ENCODE measurements around the gene TECPR2.
A peak's percentile ranks its signal among the peaks of the same experiment; 100 is the strongest.

TECPR2 gene

DNA sequence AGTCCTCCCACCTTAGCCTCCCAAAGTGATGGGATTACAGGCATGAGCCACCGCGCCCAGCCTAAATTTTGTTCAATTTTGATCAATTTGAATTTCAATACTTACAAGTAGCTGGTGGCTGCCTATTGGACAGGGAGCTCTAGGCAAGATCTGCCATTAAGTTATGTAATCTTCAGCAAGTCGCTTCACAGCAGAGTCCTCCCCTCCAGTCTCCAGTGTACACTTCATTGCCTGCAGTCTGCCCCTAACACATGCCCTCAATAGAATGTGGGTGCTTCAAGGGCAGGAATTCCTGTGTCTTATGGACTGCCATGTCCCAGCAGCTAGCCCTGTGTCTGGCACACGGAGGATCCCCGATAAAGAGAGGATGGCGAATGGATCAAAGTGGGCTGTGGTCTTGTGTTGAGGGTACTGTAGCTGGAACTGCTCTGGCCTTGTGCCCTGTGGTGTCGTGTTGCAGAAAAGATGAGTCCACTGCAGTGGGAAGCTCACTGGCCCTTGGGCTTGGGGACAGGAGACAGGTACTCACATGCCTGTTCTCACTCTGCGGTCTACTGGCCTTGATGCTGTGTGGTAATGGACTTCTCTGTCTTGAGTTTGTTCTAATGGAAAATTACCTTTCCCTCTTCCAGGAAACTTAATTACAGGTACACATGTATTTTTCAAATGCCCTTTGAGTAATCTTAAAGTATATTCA, 67.6 kb downstream of the TECPR2 start:
- no peak for DNase-seq

DNA sequence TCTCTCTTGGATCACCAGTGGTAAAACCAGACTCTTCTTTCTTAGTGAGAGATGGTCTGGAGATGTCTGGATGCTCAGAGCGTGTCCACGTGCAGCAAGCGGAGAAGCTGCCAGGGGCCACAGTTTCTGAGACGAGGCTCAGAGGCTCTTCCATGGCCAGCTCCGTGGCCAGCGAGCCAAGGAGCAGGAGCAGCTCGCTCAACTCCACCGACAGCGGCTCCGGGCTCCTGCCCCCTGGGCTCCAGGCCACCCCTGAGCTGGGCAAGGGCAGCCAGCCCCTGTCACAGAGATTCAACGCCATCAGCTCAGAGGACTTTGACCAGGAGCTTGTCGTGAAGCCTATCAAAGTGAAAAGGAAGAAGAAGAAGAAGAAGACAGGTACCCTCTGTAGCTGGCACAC, 69.0 kb downstream of the TECPR2 start:
- no peak for DNase-seq

DNA sequence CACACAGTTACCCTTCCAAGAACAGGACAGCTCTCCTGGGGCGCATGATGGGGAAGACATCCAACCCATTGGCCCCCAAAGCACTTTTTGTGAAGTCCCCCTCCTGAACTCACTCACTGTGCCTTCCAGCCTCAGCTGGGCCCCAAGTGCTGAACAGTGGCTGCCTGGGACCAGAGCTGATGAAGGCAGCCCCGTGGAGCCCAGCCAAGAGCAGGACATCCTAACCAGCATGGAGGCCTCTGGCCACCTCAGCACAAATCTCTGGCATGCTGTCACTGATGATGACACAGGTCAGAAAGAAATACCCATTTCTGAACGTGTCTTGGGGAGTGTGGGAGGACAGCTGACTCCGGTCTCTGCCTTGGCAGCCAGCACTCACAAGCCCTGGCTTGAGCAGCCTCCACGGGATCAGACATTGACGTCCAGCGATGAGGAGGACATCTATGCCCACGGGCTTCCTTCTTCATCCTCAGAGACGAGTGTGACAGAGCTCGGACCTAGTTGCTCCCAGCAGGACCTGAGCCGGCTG, 72.0 kb downstream of the TECPR2 start:
- DNase-seq = no peak

- peak; percentile 84 for DNase-seq
Measured at GRCh38 chr14:102437997-102438915, 75.5 kb downstream of the TECPR2 start.

GRCh38 chr14:102439556-102439955, 76.8 kb downstream of the TECPR2 start:
- DNase-seq = no peak

- no peak for DNase-seq
Measured at GRCh38 chr14:102440392-102440791, 77.7 kb downstream of the TECPR2 start.

DNA sequence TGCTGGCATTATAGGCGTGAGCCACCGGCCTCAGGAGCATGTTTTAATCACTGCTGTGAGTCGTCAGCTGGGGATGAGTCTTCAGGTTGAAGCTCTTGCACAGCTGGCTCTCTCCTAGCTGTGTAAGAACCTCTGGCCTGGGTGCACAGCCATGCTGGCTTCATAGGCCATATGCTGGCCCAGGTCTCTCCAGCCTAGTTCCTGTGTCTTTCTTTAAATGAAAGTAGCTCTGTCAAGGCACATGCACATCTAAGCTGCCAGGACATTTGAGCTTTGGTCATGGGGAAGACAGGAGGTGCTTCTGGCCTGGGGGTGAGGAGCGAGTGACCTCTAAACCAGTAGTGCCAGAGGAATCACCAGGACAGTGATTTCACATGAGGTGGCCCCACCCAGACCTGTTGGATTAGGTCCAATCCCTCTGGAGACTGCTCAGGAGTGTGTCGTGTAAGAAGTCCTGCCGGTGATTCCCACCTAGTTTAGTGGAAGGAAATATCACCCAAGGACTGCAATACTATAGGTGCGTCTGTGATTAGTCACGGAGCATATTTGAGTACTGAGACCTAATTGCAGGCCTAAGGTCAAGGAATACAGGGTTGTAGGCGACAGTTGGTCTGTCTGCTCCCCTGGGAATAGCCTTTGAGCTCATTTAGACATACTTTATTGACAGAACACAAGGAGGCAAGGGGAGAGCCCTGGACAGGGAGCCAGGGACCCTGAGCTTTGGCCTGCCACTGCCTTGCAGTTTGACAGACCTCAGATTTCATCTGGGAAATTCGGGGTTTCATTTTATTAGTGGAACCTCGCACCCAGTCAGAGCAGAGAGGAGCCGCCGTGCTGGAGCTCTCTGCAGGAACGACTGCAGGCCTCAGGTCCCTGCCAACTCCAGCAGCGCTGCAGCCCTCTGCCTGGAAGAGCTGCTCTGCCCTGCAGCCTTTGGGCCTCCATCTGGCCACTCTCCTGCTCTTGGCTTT, 79.8 kb downstream of the TECPR2 start:
- DNase-seq = no peak

DNA sequence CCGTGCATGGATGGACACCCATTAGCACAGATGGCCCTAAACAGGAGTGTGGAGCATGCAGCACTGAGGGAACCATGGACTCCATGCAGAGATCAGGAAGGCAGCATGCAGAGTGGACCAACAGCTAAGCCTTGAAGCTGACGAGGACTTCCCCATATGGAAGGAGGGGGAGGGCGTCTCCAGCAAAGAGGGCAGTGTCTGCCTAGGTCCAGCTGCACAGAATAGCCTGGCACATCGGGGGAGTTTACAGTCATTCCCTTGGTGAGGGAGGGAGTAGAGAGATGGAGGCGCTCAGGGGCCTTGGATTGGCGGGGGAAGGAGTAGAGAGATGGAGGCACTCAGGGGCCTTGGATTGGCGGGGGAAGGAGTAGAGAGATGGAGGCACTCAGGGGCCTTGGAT, 82.3 kb downstream of the TECPR2 start:
- no peak for DNase-seq

DNA sequence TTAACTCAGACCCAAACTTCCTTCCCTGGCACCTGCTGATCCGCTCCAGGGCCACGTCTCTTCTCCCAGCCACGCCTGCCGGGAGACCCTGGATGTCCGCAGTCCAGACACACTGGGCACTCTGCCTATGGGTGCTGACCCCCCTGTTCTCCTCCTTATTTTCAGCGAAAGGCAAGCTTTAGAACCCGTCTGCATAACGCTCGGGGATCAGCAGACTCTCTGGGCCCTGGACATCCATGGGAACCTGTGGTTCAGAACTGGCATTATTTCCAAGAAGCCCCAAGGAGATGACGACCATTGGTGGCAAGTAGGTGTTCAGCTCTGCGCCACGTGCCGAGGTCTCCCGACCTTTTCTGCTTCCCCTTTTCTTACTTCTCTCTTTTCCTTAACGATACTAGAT, 82.9 kb downstream of the TECPR2 start:
- no peak for DNase-seq

GRCh38 chr14:102450206-102451063, 87.7 kb downstream of the TECPR2 start:
- DNase-seq = no peak

- no peak for DNase-seq
Measured at GRCh38 chr14:102451064-102451352, 88.3 kb downstream of the TECPR2 start.

DNA sequence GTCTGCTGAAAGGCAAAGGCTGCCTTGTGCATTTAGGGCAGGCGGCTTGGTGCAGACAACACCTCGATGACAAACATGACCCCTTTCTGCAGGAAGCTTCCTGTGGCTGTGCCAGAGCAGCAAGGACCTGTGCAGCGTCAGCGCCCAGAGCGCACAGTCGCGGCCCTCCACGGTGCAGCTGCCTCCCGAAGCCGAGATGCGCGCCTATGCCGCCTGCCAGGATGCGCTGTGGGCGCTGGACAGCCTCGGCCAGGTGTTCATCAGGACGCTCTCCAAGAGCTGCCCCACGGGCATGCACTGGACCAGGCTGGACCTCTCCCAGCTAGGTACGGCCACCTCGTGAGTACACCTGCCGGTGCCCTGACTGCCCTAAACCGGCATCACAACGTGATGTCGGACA, 89.6 kb downstream of the TECPR2 start:
- no peak for DNase-seq

DNA sequence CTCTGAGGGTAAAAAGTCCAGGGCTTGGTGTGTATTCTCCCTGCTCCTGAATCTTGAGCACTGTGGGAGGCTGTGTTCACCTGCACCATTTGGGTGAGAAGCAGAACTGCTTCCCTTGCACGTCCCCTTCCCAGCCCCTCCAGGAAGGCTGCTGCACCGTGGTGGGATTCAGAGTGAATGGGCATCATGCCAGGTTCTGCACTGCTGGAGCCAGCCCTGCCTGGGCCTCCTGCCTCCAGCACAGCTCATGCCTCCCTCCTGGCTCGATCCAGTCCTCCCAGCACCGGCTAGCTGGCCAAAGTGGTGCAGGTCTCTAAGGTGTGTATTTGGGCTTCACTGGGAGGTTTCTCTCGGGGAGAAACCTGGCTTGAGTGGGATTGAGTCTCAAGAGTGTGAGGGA, 92.0 kb downstream of the TECPR2 start:
- DNase-seq = no peak

DNA sequence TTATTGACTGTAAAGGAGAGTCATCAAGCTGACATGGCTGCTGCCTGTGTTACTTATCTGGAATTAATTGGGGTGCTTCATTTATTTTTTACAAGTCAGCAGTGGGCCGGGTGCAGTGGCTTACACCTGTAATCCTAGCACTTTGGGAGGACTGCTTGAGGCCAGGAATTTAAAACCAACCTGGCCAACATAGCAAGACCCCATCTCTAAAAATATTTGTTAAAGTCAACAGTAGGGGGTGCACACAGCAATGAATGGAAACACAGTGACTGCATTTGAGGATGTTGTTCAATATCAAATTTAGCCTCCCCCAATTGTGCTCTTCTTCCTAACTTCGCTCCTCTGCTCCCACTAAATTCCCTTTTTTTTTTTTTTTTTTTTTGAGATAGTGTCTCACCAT, 94.8 kb downstream of the TECPR2 start:
- DNase-seq = no peak

DNA sequence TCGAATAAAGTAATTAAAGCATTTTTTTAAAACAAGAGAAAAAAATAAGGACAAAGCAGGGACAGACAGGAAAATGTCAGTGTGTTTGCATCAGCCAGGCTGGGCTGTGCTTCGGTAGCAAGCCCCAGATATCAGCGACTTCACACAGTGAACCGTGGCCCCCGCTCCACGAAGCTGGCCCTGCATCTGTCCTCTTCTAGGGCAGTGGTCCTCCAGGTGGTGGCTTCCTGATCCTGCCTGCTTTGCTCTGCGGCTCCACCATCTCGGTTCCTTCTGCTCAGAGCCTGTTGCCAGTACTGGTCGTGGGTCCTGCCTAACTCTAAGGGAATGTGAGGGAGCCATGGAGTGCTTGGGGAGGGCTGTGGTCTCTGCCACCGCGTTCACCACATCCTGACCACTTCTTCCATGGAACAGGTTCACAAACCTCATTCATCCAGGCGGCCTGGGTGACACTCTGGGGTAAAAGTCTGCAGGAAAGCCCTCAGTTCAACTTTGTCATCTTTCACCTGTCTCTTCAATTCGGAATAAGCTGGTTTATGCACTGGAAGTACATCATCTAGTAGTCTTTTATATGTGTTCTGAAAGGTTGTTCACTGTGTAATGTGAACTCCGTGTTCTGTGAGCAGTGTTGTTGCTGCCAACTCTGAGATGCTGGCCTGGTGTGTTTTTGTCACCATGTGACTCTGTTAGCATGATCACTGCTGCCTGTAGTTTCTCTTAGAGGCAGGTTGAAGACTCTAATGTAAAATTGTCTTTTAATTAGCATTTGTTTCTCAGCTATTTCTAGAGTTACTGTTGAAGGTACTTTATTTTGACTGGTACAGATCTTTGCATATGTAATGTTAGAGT, 99.0 kb downstream of the TECPR2 start:
- no peak for DNase-seq

DNA sequence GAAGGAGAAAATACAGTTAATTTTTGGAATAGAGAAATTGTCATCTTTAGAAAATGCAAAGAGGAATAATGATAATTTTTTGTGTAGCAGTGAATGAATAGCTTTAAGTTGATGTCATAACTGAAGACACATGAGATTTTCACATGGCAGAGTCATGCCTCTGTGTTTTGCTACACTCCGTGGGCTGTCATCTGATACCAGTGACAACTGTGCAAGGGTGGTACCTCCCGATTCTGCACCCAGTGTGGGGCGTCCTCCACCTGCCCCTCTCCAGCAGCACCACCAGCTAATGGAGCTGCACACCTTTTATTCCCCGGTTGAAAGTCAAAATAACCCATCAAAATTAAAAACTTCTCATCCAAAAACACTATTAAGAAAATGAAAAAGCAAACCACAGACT, 99.7 kb downstream of the TECPR2 start:
- DNase-seq = no peak

GRCh38 chr14:102464006-102464405, 101.3 kb downstream of the TECPR2 start:
- DNase-seq = no peak

- DNase-seq = no peak
Measured at GRCh38 chr14:102464846-102465341, 102.2 kb downstream of the TECPR2 start.

GRCh38 chr14:102469261-102469660, 106.5 kb downstream of the TECPR2 start:
- DNase-seq = no peak

GRCh38 chr14:102471921-102472790, 109.4 kb downstream of the TECPR2 start:
- no peak for DNase-seq
